HepG2 (cell line): ENCODE measurements around the gene NR2F1. TPM values are rescaled to one million over a fixed set of nuclear protein-coding genes. Genes with fewer than 3 reads are reported as not detected.
A peak's percentile ranks its signal among the peaks of the same experiment; 100 is the strongest.

Experiments used
- ATF1 ChIP-seq: IDR thresholded peaks from 2 replicates; pipeline ENCODE4 v1.6.1; 2016; ENCODE audit warnings: mild to moderate bottlenecking, control low read depth
- ERF ChIP-seq: IDR thresholded peaks from 2 replicates; pipeline ENCODE4 v1.6.1; 2018; ENCODE audit warnings: missing biosample characterization, missing genetic modification reagents
- EZH2 ChIP-seq: conservative IDR thresholded peaks from 2 replicates; pipeline ENCODE4 v1.6.1; 2012; ENCODE audit warnings: mild to moderate bottlenecking, low read depth, low read length, moderate library complexity
- MTF1 ChIP-seq: sonication (generic); formaldehyde crosslinking; IDR thresholded peaks from 2 replicates; pipeline ENCODE4 v1.5.0; 2020; ENCODE audit warnings: missing genetic modification reagents
- PATZ1 ChIP-seq: sonication (generic); formaldehyde crosslinking; IDR thresholded peaks from 2 replicates; pipeline ENCODE4 v1.4.0; 2020; ENCODE audit warnings: missing genetic modification reagents
- SIN3A ChIP-seq: IDR thresholded peaks from 2 replicates; pipeline ENCODE4 v1.6.1; 2011; ENCODE audit warnings: low read depth, mild to moderate bottlenecking, control low read depth, low read length, borderline replicate concordance
- TEF ChIP-seq: sonication (generic); formaldehyde crosslinking; IDR thresholded peaks from 2 replicates; pipeline ENCODE4 v1.5.0; 2020; ENCODE audit warnings: missing genetic modification reagents
- ZNF234 ChIP-seq: sonication (generic); formaldehyde crosslinking; conservative IDR thresholded peaks from 2 replicates; pipeline ENCODE4 v1.5.1; 2020; ENCODE audit warnings: mild to moderate bottlenecking, missing genetic modification reagents
- ZNF264 ChIP-seq: sonication (generic); formaldehyde crosslinking; IDR thresholded peaks from 2 replicates; pipeline ENCODE4 v1.4.0; 2020; ENCODE audit warnings: missing genetic modification reagents
- ZNF383 ChIP-seq: sonication (generic); formaldehyde crosslinking; IDR thresholded peaks from 2 replicates; pipeline ENCODE4 v1.4.0; 2020; ENCODE audit warnings: missing genetic modification reagents, mild to moderate bottlenecking, borderline replicate concordance
- ZNF564 ChIP-seq: sonication (generic); formaldehyde crosslinking; IDR thresholded peaks from 2 replicates; pipeline ENCODE4 v1.8.1; 2023; ENCODE audit warnings: mild to moderate bottlenecking, missing genetic modification reagents
- ZNF687 ChIP-seq: sonication (generic); formaldehyde crosslinking; IDR thresholded peaks from 2 replicates; pipeline ENCODE4 v1.5.1; 2020; ENCODE audit warnings: mild to moderate bottlenecking, missing genetic modification reagents, moderate library complexity
- ZNF777 ChIP-seq: sonication (generic); formaldehyde crosslinking; IDR thresholded peaks from 2 replicates; pipeline ENCODE4 v1.4.0; 2020; ENCODE audit warnings: missing genetic modification reagents
- ZNF800 ChIP-seq: sonication (generic); formaldehyde crosslinking; IDR thresholded peaks from 2 replicates; pipeline ENCODE4 v1.4.0; 2020; ENCODE audit warnings: missing genetic modification reagents
- ZNF841 ChIP-seq: sonication (generic); formaldehyde crosslinking; IDR thresholded peaks from 2 replicates; pipeline ENCODE4 v1.8.1; 2023; ENCODE audit warnings: missing genetic modification reagents, borderline replicate concordance
- ZSCAN9 ChIP-seq: IDR thresholded peaks from 2 replicates; pipeline ENCODE4 v1.6.1; 2016; ENCODE audit warnings: borderline replicate concordance
- polyA plus RNA-seq, 8 experiments: library from polyadenylated mRNA; depleted of rRNA in 3 of 8; stranded (reverse) in 7 of 8; unstranded in 1 of 8; fragments of >200 nt; fragmentation: Illumina TruSeq in 4 of 8; extraction: Trizol in 4 of 8; gene quantifications; 2 replicates each; pipeline versions ENCODE4 v1.2.1 to v1.2.3, GENCODE V29; 2011 to 2016; ENCODE audit warnings: low read depth in 4 of 8, missing spikeins in 1 of 8, mixed read lengths in 1 of 8; ENCODE audit not compliant: insufficient read depth in 1 of 8
- total RNA-seq, 5 experiments: library from RNA; depleted of rRNA; stranded (reverse); fragments of >200 nt; fragmentation: Illumina TruSeq; extraction: Trizol; gene quantifications; 2 replicates each; pipeline ENCODE4 v1.2.3, GENCODE V29; 2016; ENCODE audit warnings: low read depth in 1 of 5

NR2F1 gene
- total and polyA plus RNA-seq, 2 of the 13 experiments (the other 11 are each of a cell fraction or from before 2014, with no cell fraction given): 17.1 to 59.7 TPM

GRCh38 chr5:93611976-93612854 is 29.2 kb downstream of the NR2F1 start (continued):
- 0 out of 2 replicates have a peak, but pooled peaks have one; percentile 67 for TF ChIP-seq PATZ1 (CRISPR knock-in tag)
- 0 out of 2 replicates have a peak, but pooled peaks have one; percentile 53 for TF ChIP-seq ZSCAN9 (CRISPR knock-in tag)
- TF ChIP-seq SIN3A: peak; percentile 37; the same call in 1 of the 2 replicates
- no peak for TF ChIP-seq MTF1 (CRISPR knock-in tag)
- TF ChIP-seq ZNF800 (CRISPR knock-in tag): peak; percentile 50; the same call in 1 of the 2 replicates
- TF ChIP-seq ZNF564 (CRISPR knock-in tag): no peak
- no peak for TF ChIP-seq ZNF841 (CRISPR knock-in tag)
- peak; percentile 34; the same call in 1 of the 2 replicates for TF ChIP-seq ZNF264 (CRISPR knock-in tag)
- TF ChIP-seq TEF: 0 out of 2 replicates have a peak, but pooled peaks have one; percentile 41
- peak; percentile 28; the same call in 1 of the 2 replicates for TF ChIP-seq ZNF687
- peak; percentile 90 for TF ChIP-seq EZH2
- no peak for TF ChIP-seq ZNF383
- no peak for TF ChIP-seq ZNF234 (CRISPR knock-in tag)
- 0 out of 2 replicates have a peak, but pooled peaks have one; percentile 14 for TF ChIP-seq ERF
- TF ChIP-seq ZNF777: 0 out of 2 replicates have a peak, but pooled peaks have one; percentile 34
- no peak for TF ChIP-seq ATF1
